Ureter (tissue), 1 donor: ENCODE measurements around the gene CORO2A. TPM values are rescaled to one million over a fixed set of nuclear protein-coding genes. Genes with fewer than 3 reads are reported as not detected.
"Not testable (repeated sequence)": the region's sequence is repeated elsewhere in the genome, so short reads cannot be mapped to it uniquely, and the experiment has no call there.

Experiments
- DNase-seq: peaks from one replicate; pipeline ENCODE4 v3.0.0-alpha.2; 2020; ENCODE audit warnings: low spot score
- total RNA-seq: library from RNA; stranded (reverse); gene quantifications from one replicate; pipeline ENCODE4 v1.2.4, GENCODE V29; 2023
- donor health status: DM: yes; HTN: yes; CAD: no.

The CORO2A gene
- total RNA-seq, 1 donor from 2014 or later = 38.8 TPM

- DNase-seq = peak; percentile 81
Measured at GRCh38 chr9:98191671-98192502, 550 bp downstream of the CORO2A start.

- DNase-seq = no peak
Measured at GRCh38 chr9:98191181-98191608, 1.2 kb downstream of the CORO2A start.

- no peak for DNase-seq
Measured at GRCh38 chr9:98190757-98191105, 1.7 kb downstream of the CORO2A start.

- no peak for DNase-seq
Measured at GRCh38 chr9:98189412-98189811, 3.0 kb downstream of the CORO2A start.

- DNase-seq = no peak
Measured at GRCh38 chr9:98187926-98188325, 4.5 kb downstream of the CORO2A start.

GRCh38 chr9:98186236-98186635, 6.2 kb downstream of the CORO2A start:
- DNase-seq = no peak

- DNase-seq = no peak
Measured at GRCh38 chr9:98185611-98186171, 6.7 kb downstream of the CORO2A start.

- no peak for DNase-seq
Measured at GRCh38 chr9:98185021-98185567, 7.3 kb downstream of the CORO2A start.

- DNase-seq = no peak
Measured at GRCh38 chr9:98184326-98184725, 8.1 kb downstream of the CORO2A start.

GRCh38 chr9:98182889-98183599, 9.4 kb downstream of the CORO2A start:
- no peak for DNase-seq

- DNase-seq = no peak
Measured at GRCh38 chr9:98182069-98182820, 10.2 kb downstream of the CORO2A start.

- no peak for DNase-seq
Measured at GRCh38 chr9:98181746-98182068, 10.7 kb downstream of the CORO2A start.

- DNase-seq = no peak
Measured at GRCh38 chr9:98180996-98181395, 11.4 kb downstream of the CORO2A start.

GRCh38 chr9:98178874-98179850, 13.3 kb downstream of the CORO2A start:
- no peak for DNase-seq

GRCh38 chr9:98176391-98177259, 15.8 kb downstream of the CORO2A start:
- DNase-seq = no peak

- DNase-seq = no peak
Measured at GRCh38 chr9:98175762-98176161, 16.7 kb downstream of the CORO2A start.

GRCh38 chr9:98175028-98175569, 17.3 kb downstream of the CORO2A start:
- no peak for DNase-seq

GRCh38 chr9:98174502-98174918, 17.9 kb downstream of the CORO2A start:
- not testable (repeated sequence) for DNase-seq

- DNase-seq = no peak
Measured at GRCh38 chr9:98173181-98173580, 19.3 kb downstream of the CORO2A start.
